SIG-M5 treated with dmso at 0.1 percent for 504 hours (cell line): Measurements from ENCODE around the gene ADAMTSL5.
"Not testable (repeated sequence)": the region's sequence is repeated elsewhere in the genome, so short reads cannot be mapped to it uniquely, and the experiment has no call there.

ENCODE experiments used
- DNase-seq: peaks from one replicate; lab custom pipeline; 2025; ENCODE audit not compliant: unreplicated experiment; lab: John Stamatoyannopoulos, UW

The ADAMTSL5 gene

GRCh38 chr19:1514295-1514661, 1.5 kb upstream of the ADAMTSL5 start:
- no peak for DNase-seq

DNA sequence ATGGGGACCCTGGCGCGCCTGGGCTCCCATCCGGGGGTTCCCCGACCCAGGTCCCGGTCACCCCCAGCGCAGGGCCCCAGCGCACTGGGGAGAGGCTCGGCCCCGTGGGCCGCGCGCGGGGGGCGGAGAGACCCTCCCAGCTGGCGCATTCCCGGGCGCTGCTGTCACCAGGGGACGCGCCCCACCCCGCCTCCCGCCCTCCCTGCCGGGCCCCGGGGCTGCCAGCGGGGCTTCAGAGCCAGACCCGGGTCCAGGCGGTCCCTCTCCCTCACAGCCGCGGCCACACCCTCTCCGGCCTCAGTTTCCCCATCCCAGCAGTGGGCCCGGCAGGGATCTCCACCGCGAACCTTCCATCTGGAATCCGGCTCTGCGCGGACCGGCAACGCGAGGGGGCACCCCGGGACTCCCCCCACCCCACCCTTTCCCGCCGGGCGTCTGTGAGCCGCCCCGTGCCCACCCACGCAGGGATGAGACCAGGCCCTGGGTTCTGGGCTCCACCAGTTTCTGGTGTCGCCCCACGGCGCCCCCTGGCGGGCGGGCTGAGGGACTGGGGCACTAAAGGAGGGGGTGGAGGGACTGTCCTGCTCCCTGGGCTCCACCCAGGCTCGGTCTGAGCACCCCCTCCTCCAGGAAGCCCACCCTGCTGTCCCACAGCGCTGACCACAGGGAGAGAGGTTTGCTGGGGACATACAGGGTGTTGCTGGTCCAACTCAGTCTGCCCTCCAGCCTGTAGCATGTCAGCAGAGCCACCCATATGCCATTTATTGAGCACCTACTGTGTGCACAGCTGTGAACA, 878 bp upstream of the ADAMTSL5 start:
- DNase-seq = peak; percentile 25

- DNase-seq = no peak
These were observed 1.2 kb downstream of the ADAMTSL5 start for GRCh38 chr19:1511318-1512317.

- DNase-seq = no peak
These were observed 2.0 kb downstream of the ADAMTSL5 start for GRCh38 chr19:1510807-1511206.

GRCh38 chr19:1510442-1510806, 2.4 kb downstream of the ADAMTSL5 start:
- DNase-seq = no peak

- DNase-seq = no peak
These were observed 3.0 kb downstream of the ADAMTSL5 start for GRCh38 chr19:1509602-1510441.

DNA sequence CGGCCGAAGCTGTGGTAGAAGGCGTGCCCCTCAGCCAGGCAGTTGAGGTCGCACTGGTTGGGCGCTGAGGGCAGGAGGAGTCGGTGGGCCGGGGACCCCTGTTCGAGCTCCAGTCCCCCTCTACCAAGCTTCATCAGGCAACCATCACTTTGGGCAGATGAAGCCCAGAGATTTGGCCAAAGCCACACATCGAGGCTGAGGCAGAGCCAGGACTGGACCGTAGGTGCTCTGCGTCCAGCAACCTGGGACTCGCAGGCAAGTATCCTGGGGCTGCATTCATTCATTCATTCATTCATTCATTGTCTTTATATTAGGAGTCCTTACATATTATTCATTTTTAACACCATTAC, 4.3 kb downstream of the ADAMTSL5 start:
- DNase-seq = no peak

GRCh38 chr19:1507763-1508506, 4.9 kb downstream of the ADAMTSL5 start:
- peak; percentile 85 for DNase-seq

DNA sequence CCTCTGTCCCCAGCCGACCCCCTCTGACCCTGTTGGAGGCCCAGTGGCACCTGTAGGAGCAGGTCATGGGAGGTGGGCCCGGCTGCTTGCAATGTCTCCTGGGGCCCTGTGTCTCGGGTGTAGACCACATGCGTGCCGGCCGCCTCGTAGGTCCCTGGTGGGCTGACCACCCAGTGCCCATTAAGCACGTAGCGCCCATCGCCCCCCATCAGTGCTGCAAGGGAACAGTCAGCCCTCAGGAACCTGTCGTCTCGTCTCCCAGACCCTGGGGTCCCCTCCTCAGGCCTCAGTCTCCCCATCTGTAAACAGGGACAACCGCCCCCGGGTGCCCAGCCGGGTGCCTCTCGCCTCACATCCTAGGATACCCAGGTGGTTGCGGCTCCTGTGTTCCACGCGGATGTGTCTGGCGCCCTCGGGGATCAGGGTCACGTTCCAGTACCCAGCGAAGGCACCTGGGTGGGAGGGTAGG, 5.6 kb downstream of the ADAMTSL5 start:
- DNase-seq = no peak

DNA sequence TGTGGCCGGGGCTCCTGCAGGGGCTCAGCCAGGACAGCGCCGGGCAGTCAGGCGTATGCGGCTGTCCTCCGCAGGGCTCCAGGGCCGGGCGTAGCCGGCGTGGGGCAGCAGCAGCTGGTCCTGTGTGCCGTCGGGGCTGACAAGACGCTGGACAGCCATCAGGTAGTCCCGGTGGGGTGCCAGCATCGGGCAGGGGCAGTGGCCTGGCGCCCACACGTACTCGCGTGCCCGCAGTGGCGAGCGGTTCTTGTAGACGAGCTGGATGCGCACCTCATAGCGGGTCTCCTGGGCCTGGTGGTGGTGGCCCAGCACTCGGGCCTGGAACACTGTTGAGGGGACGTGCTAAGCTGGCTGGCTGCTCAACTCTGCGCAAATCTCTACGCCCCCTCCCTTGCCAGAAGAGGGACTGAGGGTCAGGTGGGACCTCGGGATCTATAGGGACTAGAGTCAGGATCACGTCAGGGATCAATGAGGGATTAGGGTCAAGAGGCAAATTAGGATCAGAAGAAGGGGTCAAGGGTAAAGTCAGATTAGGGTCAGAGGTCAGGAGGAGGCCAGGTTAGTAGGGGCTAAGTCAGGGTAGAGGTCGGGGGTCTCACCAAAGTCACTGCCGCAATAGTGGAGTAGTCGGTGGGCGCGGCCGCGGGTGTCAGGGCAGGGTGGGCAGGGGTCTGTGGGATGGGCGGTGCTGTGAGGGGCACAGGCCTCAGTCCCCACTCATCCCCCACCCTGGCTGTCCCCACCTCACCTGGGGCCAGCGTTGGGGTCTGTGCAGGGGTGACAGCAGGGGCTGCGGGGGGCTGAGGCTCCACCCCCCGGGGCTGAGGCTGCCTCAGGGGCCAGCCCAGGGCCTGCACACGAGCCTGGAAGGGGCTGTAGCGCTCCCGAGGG, 6.6 kb downstream of the ADAMTSL5 start:
- no peak for DNase-seq

- DNase-seq = no peak
These were observed 7.8 kb downstream of the ADAMTSL5 start for GRCh38 chr19:1505012-1505411.

- DNase-seq = no peak
These were observed 8.7 kb downstream of the ADAMTSL5 start for GRCh38 chr19:1503925-1504773.

DNA sequence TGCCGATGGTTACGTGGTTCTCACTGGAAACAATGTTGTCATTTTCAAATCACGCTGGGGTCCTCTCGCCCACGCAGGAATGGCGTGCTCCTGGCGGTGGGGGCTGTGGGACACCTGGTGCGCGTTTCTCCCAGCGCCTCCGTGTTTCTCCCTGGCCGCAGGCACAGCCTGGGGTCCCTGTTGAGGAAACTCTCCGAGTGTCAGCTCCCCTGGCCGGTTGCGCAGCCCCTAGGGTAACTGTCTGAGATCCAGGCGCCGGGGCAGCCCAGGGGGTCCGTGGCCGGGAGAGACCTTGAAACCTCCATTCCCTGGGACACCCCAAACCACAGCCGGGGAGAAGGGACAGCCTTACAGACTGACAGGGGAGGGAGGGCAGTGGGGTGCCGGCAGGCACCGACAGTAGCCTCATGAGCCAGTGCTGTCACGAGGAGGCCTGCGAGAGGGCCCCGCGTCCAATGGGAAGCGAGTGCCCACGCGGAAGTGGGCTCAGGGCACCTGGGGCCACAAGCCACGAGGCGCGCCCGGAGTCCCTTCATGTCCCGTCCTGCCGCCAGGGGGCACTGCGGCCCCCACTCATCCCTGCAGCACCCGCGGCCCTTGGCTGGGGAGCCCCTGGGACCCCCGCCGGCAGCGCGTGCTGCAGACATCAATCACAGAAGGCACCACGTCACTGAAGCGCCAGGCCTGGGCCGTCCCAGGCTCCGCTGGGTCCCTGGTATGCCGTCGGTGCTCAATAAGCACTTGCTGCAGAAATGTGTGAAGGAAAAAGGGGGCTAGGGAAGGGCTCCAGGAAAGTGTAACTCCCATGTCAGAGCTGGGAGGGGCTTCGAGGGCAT, 9.5 kb downstream of the ADAMTSL5 start:
- DNase-seq = no peak

GRCh38 chr19:1502433-1503088, 10.3 kb downstream of the ADAMTSL5 start:
- no peak for DNase-seq

DNA sequence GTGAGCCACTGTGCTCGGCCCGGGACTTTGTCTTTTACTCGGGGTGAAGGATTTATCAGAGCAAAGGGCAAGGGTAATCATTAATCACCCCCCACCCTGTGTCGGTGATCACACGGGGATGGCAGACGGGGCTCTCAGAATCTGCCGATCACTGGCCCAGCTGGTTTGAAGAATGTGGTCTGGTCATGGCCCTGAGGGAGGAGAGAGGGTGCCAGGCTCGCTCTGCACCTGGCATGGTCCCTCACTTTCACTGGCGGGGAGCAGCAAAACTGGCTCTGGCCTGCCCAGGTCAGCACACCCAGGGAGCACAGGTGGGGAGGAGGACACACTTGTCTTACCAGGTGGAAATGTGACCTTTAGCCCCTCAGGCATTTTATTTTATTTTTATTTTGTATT, 11.6 kb downstream of the ADAMTSL5 start:
- no peak for DNase-seq

DNA sequence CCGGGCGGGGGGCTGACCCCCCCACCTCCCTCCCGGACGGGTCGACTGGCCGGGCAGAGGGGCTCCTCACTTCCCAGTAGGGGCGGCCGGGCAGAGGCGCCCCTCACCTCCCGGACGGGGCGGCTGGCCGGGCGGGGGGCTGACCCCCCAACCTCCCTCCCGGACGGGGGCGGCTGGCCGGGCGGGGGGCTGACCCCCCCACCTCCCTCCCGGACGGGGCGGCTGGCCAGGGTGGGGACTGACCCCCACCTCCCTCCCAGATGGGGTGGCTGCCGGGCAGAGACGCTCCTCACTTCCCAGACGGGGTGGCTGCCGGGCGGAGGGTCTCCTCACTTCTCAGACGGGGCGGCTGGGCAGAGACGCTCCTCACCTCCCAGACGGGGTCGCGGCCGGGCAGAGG, 13.6 kb downstream of the ADAMTSL5 start:
- not testable (repeated sequence) for DNase-seq

- no peak for DNase-seq
These were observed 15.1 kb downstream of the ADAMTSL5 start for GRCh38 chr19:1497578-1498235.
